Osteoblast (primary cell): Measurements from ENCODE around the gene KLHL3. TPM values are rescaled to one million over a fixed set of nuclear protein-coding genes. Genes with fewer than 3 reads are reported as not detected.
A peak's percentile ranks its signal among the peaks of the same experiment; 100 is the strongest.

ENCODE experiments used
- DNase-seq: peaks from one replicate; pipeline ENCODE4 v3.0.0; 2011; ENCODE audit warnings: low spot score, mixed read lengths; ENCODE audit not compliant: insufficient read length; ENCODE audit errors: missing footprints
- H2AFZ ChIP-seq: 2 replicates; pipeline ENCODE4 v1.6.0; 2011; ENCODE audit warnings: mild to moderate bottlenecking, low read length
- H3K27ac ChIP-seq: 2 replicates; pipeline ENCODE4 v1.5.1; 2011; ENCODE audit warnings: mild to moderate bottlenecking, low read depth, low read length, moderate library complexity
- H3K27me3 ChIP-seq: 2 replicates; pipeline ENCODE4 v1.6.0; 2012; ENCODE audit warnings: mild to moderate bottlenecking, control low read depth, inconsistent platforms, low read length, moderate library complexity; ENCODE audit not compliant: insufficient read depth
- H3K36me3 ChIP-seq: 2 replicates; pipeline ENCODE4 v1.5.1; 2011; ENCODE audit warnings: mild to moderate bottlenecking, low read length, control low read depth, moderate library complexity; ENCODE audit not compliant: insufficient read depth
- H3K4me1 ChIP-seq: 2 replicates; pipeline ENCODE4 v1.5.1; 2011; ENCODE audit warnings: mild to moderate bottlenecking, low read length, control low read depth, moderate library complexity; ENCODE audit not compliant: insufficient read depth
- H3K4me2 ChIP-seq: 2 replicates; pipeline ENCODE4 v1.6.0; 2011; ENCODE audit warnings: mild to moderate bottlenecking, low read length; ENCODE audit not compliant: insufficient read depth
- H3K4me3 ChIP-seq: fragments of 200-600 bp; sonication (generic); 3 replicates; pipeline ENCODE4 v1.5.1; 2012; ENCODE audit warnings: mild to moderate bottlenecking, low read length, inconsistent platforms; ENCODE audit not compliant: insufficient read depth
- H3K79me2 ChIP-seq: 2 replicates; pipeline ENCODE4 v1.6.0; 2012; ENCODE audit warnings: mild to moderate bottlenecking, low read length, control low read depth, inconsistent platforms; ENCODE audit not compliant: insufficient read depth
- H3K9me3 ChIP-seq: 2 replicates; pipeline ENCODE4 v1.5.1; 2011; ENCODE audit warnings: low read depth, low read length, control low read depth
- H4K20me1 ChIP-seq: 2 replicates; pipeline ENCODE4 v1.6.0; 2012; ENCODE audit warnings: mild to moderate bottlenecking, low read length, control low read depth; ENCODE audit not compliant: insufficient read depth
- total RNA-seq: library from RNA; depleted of rRNA; stranded (reverse); fragments of >200 nt; gene quantifications from 2 replicates; pipeline ENCODE4 v1.2.3, GENCODE V29; 2012
- TF ChIP-seq, protein P1 (sequence below): IDR thresholded peaks from 2 replicates; pipeline ENCODE4 v1.5.1; 2011; ENCODE audit warnings: mild to moderate bottlenecking, low read depth, low read length, moderate library complexity; ENCODE audit errors: extremely low read depth

KLHL3 gene
- total RNA-seq, 1 donor: 6.2 TPM

DNA sequence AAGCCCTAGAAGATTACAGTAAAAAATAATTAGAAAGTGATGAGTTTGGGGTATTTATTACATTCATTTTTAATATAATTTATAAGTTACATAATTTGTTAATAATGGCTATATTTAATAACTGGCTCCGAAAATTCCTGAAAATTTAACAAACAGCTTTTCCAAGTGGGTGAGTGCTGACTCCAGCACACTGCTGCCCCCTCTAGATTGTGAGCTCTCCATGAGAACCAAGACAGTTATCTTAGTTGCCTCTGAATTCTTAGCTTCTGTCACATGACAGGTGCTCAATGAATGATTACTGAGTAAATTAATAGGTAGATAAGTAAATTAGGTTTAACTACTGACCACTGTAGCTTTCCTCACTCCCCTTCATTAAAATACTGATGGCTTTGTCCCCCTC is 7.8 kb downstream of the KLHL3 start:
- Histone ChIP-seq H3K4me2 (no peak overlapping the region), H2AFZ (no peak overlapping the region), H3K79me2 (no peaks in the 10 kb centered on the region), H3K9me3 (no peaks in the 10 kb centered on the region), H3K36me3 (no peaks in the 10 kb centered on the region), H3K27me3 (no peaks in the 10 kb centered on the region), H3K4me3 (no peak overlapping the region), H3K27ac (no peak overlapping the region), H3K4me1 (peaks cover 15% of the 10 kb centered on the region), H4K20me1 (no peaks in the 10 kb centered on the region)
- TF ChIP-seq, protein P1, sequence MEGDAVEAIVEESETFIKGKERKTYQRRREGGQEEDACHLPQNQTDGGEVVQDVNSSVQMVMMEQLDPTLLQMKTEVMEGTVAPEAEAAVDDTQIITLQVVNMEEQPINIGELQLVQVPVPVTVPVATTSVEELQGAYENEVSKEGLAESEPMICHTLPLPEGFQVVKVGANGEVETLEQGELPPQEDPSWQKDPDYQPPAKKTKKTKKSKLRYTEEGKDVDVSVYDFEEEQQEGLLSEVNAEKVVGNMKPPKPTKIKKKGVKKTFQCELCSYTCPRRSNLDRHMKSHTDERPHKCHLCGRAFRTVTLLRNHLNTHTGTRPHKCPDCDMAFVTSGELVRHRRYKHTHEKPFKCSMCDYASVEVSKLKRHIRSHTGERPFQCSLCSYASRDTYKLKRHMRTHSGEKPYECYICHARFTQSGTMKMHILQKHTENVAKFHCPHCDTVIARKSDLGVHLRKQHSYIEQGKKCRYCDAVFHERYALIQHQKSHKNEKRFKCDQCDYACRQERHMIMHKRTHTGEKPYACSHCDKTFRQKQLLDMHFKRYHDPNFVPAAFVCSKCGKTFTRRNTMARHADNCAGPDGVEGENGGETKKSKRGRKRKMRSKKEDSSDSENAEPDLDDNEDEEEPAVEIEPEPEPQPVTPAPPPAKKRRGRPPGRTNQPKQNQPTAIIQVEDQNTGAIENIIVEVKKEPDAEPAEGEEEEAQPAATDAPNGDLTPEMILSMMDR: peak; percentile 21
- no peak for DNase-seq

DNA sequence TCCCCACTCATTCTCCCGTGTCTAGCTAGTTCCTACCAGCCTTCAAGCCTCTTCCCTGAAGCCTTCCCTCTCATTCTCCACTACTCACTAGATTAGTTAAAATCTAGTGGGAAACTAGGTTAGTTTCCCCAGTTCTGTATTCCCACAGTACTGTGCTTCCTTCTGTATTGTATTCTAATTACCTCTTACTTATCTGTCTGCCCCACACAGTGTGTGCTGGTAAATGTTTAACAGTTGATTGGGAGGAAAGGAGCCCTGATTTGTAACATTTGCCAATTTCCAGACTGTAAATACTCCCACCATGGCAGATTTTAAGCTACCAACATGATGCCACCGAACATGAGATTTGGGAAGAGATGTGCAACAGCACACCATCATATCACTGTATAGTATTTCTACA is 8.3 kb downstream of the KLHL3 start:
- DNase-seq: no peak
- Histone ChIP-seq H4K20me1 (no peaks in the 10 kb centered on the region), H3K4me1 (peaks cover 15% of the 10 kb centered on the region), H3K27ac (no peak overlapping the region), H3K4me3 (no peak overlapping the region), H3K36me3 (no peaks in the 10 kb centered on the region), H3K4me2 (no peak overlapping the region), H3K79me2 (no peaks in the 10 kb centered on the region), H3K27me3 (no peaks in the 10 kb centered on the region), H2AFZ (no peak overlapping the region), H3K9me3 (no peaks in the 10 kb centered on the region)
- TF ChIP-seq, protein P1: no peak

DNA sequence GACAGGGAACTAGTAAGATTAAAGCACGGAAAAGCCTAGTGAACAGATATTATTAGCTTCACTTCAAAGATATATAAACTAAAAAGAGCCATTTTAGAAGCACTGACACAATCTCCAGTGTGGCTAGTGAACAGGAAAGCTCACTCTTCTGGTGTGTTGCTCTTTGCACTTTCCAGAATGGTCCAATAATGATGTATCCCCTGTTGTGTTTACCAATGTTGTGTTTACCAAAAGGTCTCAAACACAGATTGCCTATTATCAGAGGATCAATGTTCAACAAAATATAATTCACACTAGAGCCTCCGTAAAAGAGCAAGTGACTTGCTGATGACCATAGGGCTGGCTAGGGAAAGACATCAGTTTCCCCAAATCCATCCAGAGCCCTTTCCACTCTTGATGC is 11.6 kb downstream of the KLHL3 start:
- no peak overlapping the region for H2AFZ ChIP-seq
- no peak overlapping the region for H3K27ac ChIP-seq
- no peaks in the 10 kb centered on the region for H3K27me3 ChIP-seq
- no peak overlapping the region for H3K4me3 ChIP-seq
- no peak for DNase-seq
- no peaks in the 10 kb centered on the region for H4K20me1 ChIP-seq
- no peaks in the 10 kb centered on the region for H3K79me2 ChIP-seq
- no peak overlapping the region for H3K4me2 ChIP-seq
- H3K4me1 ChIP-seq: no peaks in the 10 kb centered on the region
- H3K36me3 ChIP-seq: no peaks in the 10 kb centered on the region
- H3K9me3 ChIP-seq: no peaks in the 10 kb centered on the region
- TF ChIP-seq, protein P1: no peak

GRCh38 chr5:137718611-137719010 is 17.3 kb downstream of the KLHL3 start:
- Histone ChIP-seq H3K27me3 (no peaks in the 10 kb centered on the region), H3K36me3 (no peaks in the 10 kb centered on the region), H4K20me1 (no peaks in the 10 kb centered on the region), H3K4me1 (peaks cover 9% of the 10 kb centered on the region), H3K4me2 (no peak overlapping the region), H3K27ac (no peak overlapping the region), H3K9me3 (no peaks in the 10 kb centered on the region), H3K4me3 (no peak overlapping the region), H3K79me2 (no peaks in the 10 kb centered on the region), H2AFZ (no peak overlapping the region)
- TF ChIP-seq, protein P1: no peak
- no peak for DNase-seq
